Tibial nerve (tissue), 3 donors: ENCODE results near the gene MYRIP.

ENCODE experiments used
- CTCF ChIP-seq, 5 experiments: fragments of 200-600 bp in 3 of 5; fragments of 450-650 bp in 2 of 5; sonication (generic) in 3 of 5; IDR thresholded peaks; one replicate each; pipeline ENCODE4 v1.5.1; 2016 to 2019; ENCODE audit warnings: antibody characterized with exemption in 5 of 5, mild to moderate bottlenecking in 3 of 5, moderate library complexity in 2 of 5
- POLR2A ChIP-seq, 2 donors: fragments of 450-650 bp; IDR thresholded peaks; one replicate each; pipeline ENCODE4 v1.6.1; 2017; ENCODE audit warnings: antibody characterized with exemption in 2 of 2, mild to moderate bottlenecking in 2 of 2, moderate library complexity in 2 of 2

GRCh38 chr3:39965997-39966396 lies 156.6 kb downstream of the MYRIP start:
- TF ChIP-seq CTCF (IDR thresholded peaks at IDR 0.05) = no peak
- TF ChIP-seq POLR2A (IDR thresholded peaks at IDR 0.05) = no peak
